Sigmoid colon (tissue), 3 donors: ENCODE measurements around the gene C1QA.

Source experiments
- POLR2A ChIP-seq, 2 donors: fragments of 450-650 bp; IDR thresholded peaks; one replicate each; pipeline ENCODE4 v1.6.1; 2016; ENCODE audit warnings: antibody characterized with exemption in 2 of 2, mild to moderate bottlenecking in 2 of 2, moderate library complexity in 2 of 2
- TF ChIP-seq, protein P1 (sequence below), 4 experiments: fragments of 450-650 bp in 3 of 4; fragments of 200-600 bp in 1 of 4; IDR thresholded peaks; one replicate each; pipeline ENCODE4 v1.5.1; 2016 to 2019; ENCODE audit warnings: antibody characterized with exemption in 4 of 4, mild to moderate bottlenecking in 3 of 4, moderate library complexity in 2 of 4

GRCh38 chr1:22602060-22602740, 34.2 kb upstream of the C1QA start:
- TF ChIP-seq POLR2A (IDR thresholded peaks at IDR 0.05) = no peak
- TF ChIP-seq, protein P1, sequence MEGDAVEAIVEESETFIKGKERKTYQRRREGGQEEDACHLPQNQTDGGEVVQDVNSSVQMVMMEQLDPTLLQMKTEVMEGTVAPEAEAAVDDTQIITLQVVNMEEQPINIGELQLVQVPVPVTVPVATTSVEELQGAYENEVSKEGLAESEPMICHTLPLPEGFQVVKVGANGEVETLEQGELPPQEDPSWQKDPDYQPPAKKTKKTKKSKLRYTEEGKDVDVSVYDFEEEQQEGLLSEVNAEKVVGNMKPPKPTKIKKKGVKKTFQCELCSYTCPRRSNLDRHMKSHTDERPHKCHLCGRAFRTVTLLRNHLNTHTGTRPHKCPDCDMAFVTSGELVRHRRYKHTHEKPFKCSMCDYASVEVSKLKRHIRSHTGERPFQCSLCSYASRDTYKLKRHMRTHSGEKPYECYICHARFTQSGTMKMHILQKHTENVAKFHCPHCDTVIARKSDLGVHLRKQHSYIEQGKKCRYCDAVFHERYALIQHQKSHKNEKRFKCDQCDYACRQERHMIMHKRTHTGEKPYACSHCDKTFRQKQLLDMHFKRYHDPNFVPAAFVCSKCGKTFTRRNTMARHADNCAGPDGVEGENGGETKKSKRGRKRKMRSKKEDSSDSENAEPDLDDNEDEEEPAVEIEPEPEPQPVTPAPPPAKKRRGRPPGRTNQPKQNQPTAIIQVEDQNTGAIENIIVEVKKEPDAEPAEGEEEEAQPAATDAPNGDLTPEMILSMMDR (IDR thresholded peaks at IDR 0.05) = no peak
